IMR-90 (cell line): Measurements from ENCODE around the gene FAM162A. TPM values are rescaled to one million over a fixed set of nuclear protein-coding genes. Genes with fewer than 3 reads are reported as not detected.

Source experiments
- ATAC-seq: fragments of 200-7000 bp; cut with Tn5 transposase; 2 replicates; pipeline ENCODE4 v1.9.1; 2020; ENCODE audit warnings: low read depth, mild to moderate bottlenecking, moderate library complexity
- BruUV-seq: library from RNA; stranded (reverse); fragments of 400-500 nt; replicated peaks from 2 replicates; lab custom pipeline; 2021; lab: Mats Ljungman, UMichigan
- CTCF ChIA-PET: fragments of 300-600 bp; formaldehyde crosslinking; extraction: SDS; loops from one replicate; lab custom pipeline; 2021; ENCODE audit warnings: antibody characterized with exemption; lab: Yijun Ruan, JAX
- POLR2A ChIA-PET: fragments of 300-600 bp; sonication (Branson Sonifier 250); formaldehyde crosslinking; loops from one replicate; lab custom pipeline; 2022; ENCODE audit warnings: antibody characterized with exemption; ENCODE audit not compliant: unreplicated experiment; lab: Charles Lee
- DNase-seq: peaks from one replicate; pipeline ENCODE4 v3.0.0; 2013
- H2AFZ ChIP-seq: replicated peaks from 2 replicates; pipeline ENCODE3; 2013; ENCODE audit warnings: low read length, mild to moderate bottlenecking; ENCODE audit not compliant: poor library complexity
- H2AK5ac ChIP-seq: 2 replicates; pipeline ENCODE4 v1.6.1; 2013; ENCODE audit warnings: low read depth, low read length, inconsistent platforms
- H2AK9ac ChIP-seq: replicated peaks from 2 replicates; pipeline ENCODE3; 2013; ENCODE audit warnings: mild to moderate bottlenecking, low read depth, low read length, moderate library complexity; ENCODE audit not compliant: poor library complexity
- H2BK120ac ChIP-seq: 2 replicates; pipeline ENCODE4 v1.6.1; 2013; ENCODE audit warnings: low read depth, low read length, inconsistent platforms
- H2BK15ac ChIP-seq: 3 replicates; pipeline ENCODE4 v1.6.1; 2013; ENCODE audit warnings: low read depth, low read length, inconsistent platforms
- H2BK20ac ChIP-seq: 2 replicates; pipeline ENCODE4 v1.6.1; 2013; ENCODE audit warnings: low read depth, mild to moderate bottlenecking, inconsistent platforms, low read length, moderate library complexity
- H2BK5ac ChIP-seq: 2 replicates; pipeline ENCODE4 v1.6.1; 2013; ENCODE audit warnings: mild to moderate bottlenecking, low read depth, low read length, inconsistent platforms; ENCODE audit not compliant: poor library complexity, severe bottlenecking
- H3K14ac ChIP-seq: replicated peaks from 2 replicates; pipeline ENCODE4 v1.6.1; 2013; ENCODE audit warnings: low read depth, low read length, inconsistent platforms
- H3K18ac ChIP-seq: 2 replicates; pipeline ENCODE4 v1.6.1; 2013; ENCODE audit warnings: low read depth, low read length, control low read depth
- H3K23ac ChIP-seq: 2 replicates; pipeline ENCODE4 v1.6.1; 2013; ENCODE audit warnings: low read depth, low read length, inconsistent platforms
- H3K27ac ChIP-seq: 2 replicates; pipeline ENCODE4 v1.5.1; 2013; ENCODE audit warnings: mild to moderate bottlenecking, control low read depth, low read length; ENCODE audit not compliant: insufficient read depth
- H3K27me3 ChIP-seq: 2 replicates; pipeline ENCODE4 v1.6.1; 2013; ENCODE audit warnings: low read length; ENCODE audit not compliant: control insufficient read depth, insufficient read depth
- H3K36me3 ChIP-seq: 2 replicates; pipeline ENCODE4 v1.6.1; 2013; ENCODE audit warnings: low read length, mixed read lengths; ENCODE audit not compliant: control insufficient read depth, insufficient read depth
- H3K4ac ChIP-seq: 2 replicates; pipeline ENCODE4 v1.6.1; 2013; ENCODE audit warnings: low read depth, low read length, inconsistent platforms
- H3K4me1 ChIP-seq: 2 replicates; pipeline ENCODE4 v1.6.1; 2013; ENCODE audit warnings: low read length, mixed read lengths; ENCODE audit not compliant: control insufficient read depth, insufficient read depth
- H3K4me2 ChIP-seq: 2 replicates; pipeline ENCODE4 v1.6.1; 2013; ENCODE audit warnings: low read depth, mild to moderate bottlenecking, control low read depth, low read length, moderate library complexity
- H3K4me3 ChIP-seq: 2 replicates; pipeline ENCODE4 v1.5.1; 2013; ENCODE audit warnings: low read depth, mild to moderate bottlenecking, control low read depth, low read length, moderate library complexity; ENCODE audit not compliant: insufficient read depth
- H3K56ac ChIP-seq: 2 replicates; pipeline ENCODE4 v1.6.1; 2013; ENCODE audit warnings: low read length, inconsistent platforms; ENCODE audit not compliant: insufficient read depth; ENCODE audit errors: extremely low read depth
- H3K79me1 ChIP-seq, 2 experiments: 2 replicates each; pipeline ENCODE4 v1.6.1; 2013; ENCODE audit warnings: low read length in 2 of 2, inconsistent platforms in 1 of 2, low read depth in 1 of 2
- H3K9ac ChIP-seq: 2 replicates; pipeline ENCODE4 v1.6.1; 2013; ENCODE audit warnings: low read depth, low read length, control low read depth
- H3K9me1 ChIP-seq: 2 replicates; pipeline ENCODE4 v1.6.1; 2013; ENCODE audit warnings: low read length, inconsistent platforms; ENCODE audit not compliant: insufficient read depth
- H3K9me3 ChIP-seq: 2 replicates; pipeline ENCODE4 v1.6.1; 2013; ENCODE audit warnings: low read length; ENCODE audit not compliant: control insufficient read depth, insufficient read depth
- H4K20me1 ChIP-seq: 2 replicates; pipeline ENCODE4 v1.6.1; 2013; ENCODE audit warnings: low read length, inconsistent platforms; ENCODE audit not compliant: insufficient read depth
- H4K5ac ChIP-seq: 2 replicates; pipeline ENCODE4 v1.6.1; 2013; ENCODE audit warnings: mild to moderate bottlenecking, low read depth, low read length, control low read depth
- H4K8ac ChIP-seq, 2 experiments: 2 replicates each; pipeline ENCODE4 v1.6.1; 2013; ENCODE audit warnings: low read depth in 2 of 2, low read length in 2 of 2, control low read depth in 1 of 2, inconsistent platforms in 1 of 2
- H4K91ac ChIP-seq: 2 replicates; pipeline ENCODE4 v1.6.1; 2013; ENCODE audit warnings: low read depth, low read length, inconsistent platforms; ENCODE audit not compliant: insufficient read depth
- BHLHE40 ChIP-seq: fragments of 150-350 bp; IDR thresholded peaks from 2 replicates; pipeline ENCODE4 v1.6.1; 2016; ENCODE audit warnings: mild to moderate bottlenecking, low read depth, low read length
- CEBPB ChIP-seq: IDR thresholded peaks from 2 replicates; pipeline ENCODE4 v1.6.1; 2012; ENCODE audit warnings: low read depth, low read length, improper control_type of control experiment
- MAFK ChIP-seq: IDR thresholded peaks from 2 replicates; pipeline ENCODE4 v1.6.1; 2012; ENCODE audit warnings: low read depth, low read length, improper control_type of control experiment
- MAZ ChIP-seq: IDR thresholded peaks from 2 replicates; pipeline ENCODE4 v1.6.1; 2012; ENCODE audit warnings: low read depth, mild to moderate bottlenecking, low read length, improper control_type of control experiment, moderate library complexity, borderline replicate concordance
- RAD21 ChIP-seq: IDR thresholded peaks from 2 replicates; pipeline ENCODE4 v1.6.1; 2012; ENCODE audit warnings: low read length, improper control_type of control experiment
- RCOR1 ChIP-seq: IDR thresholded peaks from 2 replicates; pipeline ENCODE4 v1.6.1; 2012; ENCODE audit warnings: mild to moderate bottlenecking, low read length, improper control_type of control experiment; ENCODE audit not compliant: insufficient replicate concordance
- RFX5 ChIP-seq: IDR thresholded peaks from 2 replicates; pipeline ENCODE4 v1.8.0; 2012; ENCODE audit warnings: low read depth, mild to moderate bottlenecking, low read length, moderate library complexity
- SMC3 ChIP-seq: fragments of 150-350 bp; IDR thresholded peaks from 2 replicates; pipeline ENCODE4 v1.6.1; 2016; ENCODE audit warnings: low read depth, mild to moderate bottlenecking, antibody characterized with exemption, low read length, moderate library complexity
- WGBS, 2 experiments: methylation state at CpG; one replicate each; pipeline versions ENCODE4 v1.1.5 to v1.1.7; 2013; ENCODE audit warnings: missing lambda C conversion rate in 2 of 2; ENCODE audit not compliant: insufficient read length in 1 of 2; ENCODE audit errors: extremely low coverage in 2 of 2; 5-methylcytosine and 5-hydroxymethylcytosine counted together
- dilution Hi-C: fragments of 300-500 bp; cut with HindIII; formaldehyde crosslinking; loops from one replicate; pipeline ENCODE4 v1.14.3; 2018; ENCODE audit warnings: low sequenced_read_pairs; ENCODE audit not compliant: unreplicated experiment
- in situ Hi-C: fragments of 300-500 bp; cut with MboI; formaldehyde crosslinking; loops from 3 replicates; pipeline ENCODE4 v1.14.3; 2019; ENCODE audit warnings: low sequenced_read_pairs, inconsistent platforms, mixed read lengths
- intact Hi-C: fragments of 100-400 bp; cut with micrococcal nuclease; formaldehyde crosslinking; loops from 2 replicates; pipeline ENCODE4 v1.10.0; 2022
- polyA plus RNA-seq, 3 experiments: library from polyadenylated mRNA; depleted of rRNA; stranded (reverse); fragments of >200 nt; gene quantifications; 2 replicates each; pipeline ENCODE4 v1.2.3, GENCODE V29; 2012; ENCODE audit warnings: low replicate concordance in 1 of 3
- total RNA-seq: library from RNA; depleted of rRNA; stranded (reverse); fragments of >200 nt; gene quantifications from 2 replicates; pipeline ENCODE4 v1.2.3, GENCODE V29; 2012
- TF ChIP-seq, protein P1 (sequence below): fragments of 150-350 bp; IDR thresholded peaks from 2 replicates; pipeline ENCODE4 v1.6.1; 2016; ENCODE audit warnings: low read depth, mild to moderate bottlenecking, low read length, moderate library complexity, borderline replicate concordance
- TF ChIP-seq, protein P2 (sequence below): conservative IDR thresholded peaks from 2 replicates; pipeline ENCODE4 v1.5.1; 2012; ENCODE audit warnings: mild to moderate bottlenecking, low read depth, low read length, improper control_type of control experiment
- TF ChIP-seq, protein P3 (sequence below): fragments of 150-350 bp; IDR thresholded peaks from 2 replicates; pipeline ENCODE4 v1.6.1; 2017; ENCODE audit warnings: mild to moderate bottlenecking, antibody characterized with exemption, low read length, low read depth

Gene FAM162A
- total and polyA plus RNA-seq, 2 of the 4 experiments (the other 2 are of a cell fraction): 33.9 to 66.8 TPM

DNA sequence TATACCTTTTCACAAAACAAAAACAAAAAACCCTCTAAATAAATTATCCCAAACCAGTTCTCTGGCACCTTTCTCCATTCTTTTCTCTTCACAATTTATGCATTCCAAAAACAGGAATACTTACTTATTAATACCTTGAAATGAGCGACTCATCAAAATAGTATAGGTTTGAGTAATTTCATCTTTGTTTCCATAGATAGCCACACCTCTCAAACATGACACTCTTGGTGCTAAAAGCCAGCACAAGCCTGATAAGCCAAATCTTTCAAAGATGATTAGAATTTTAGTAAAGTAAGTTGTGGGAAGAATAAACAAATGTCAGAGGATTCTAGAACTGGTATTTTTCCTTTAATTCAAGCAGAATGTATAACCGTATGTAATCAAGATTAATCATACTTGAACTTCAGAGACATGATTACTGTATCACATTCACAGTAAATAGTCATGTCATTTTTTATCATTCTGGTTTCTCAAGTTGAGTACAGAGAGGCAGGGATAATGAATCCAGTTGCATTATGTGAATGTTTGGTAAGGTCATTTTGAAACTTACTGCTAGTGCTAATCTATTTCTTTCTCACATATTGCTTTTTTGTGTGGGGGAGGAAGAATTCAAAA, 44.0 kb downstream of the FAM162A start:
- ATAC-seq: no peak
- no peaks in the 10 kb centered on the region for H3K9me1 ChIP-seq
- no peak overlapping the region for H2AK5ac ChIP-seq
- intact Hi-C loops: no loop called here
- H2BK15ac ChIP-seq: no peak overlapping the region
- no peak overlapping the region for H4K91ac ChIP-seq
- CTCF ChIA-PET: interaction anchor here (0.7 kb wide), 1 partner anchor 15 kb away, joined by 3 read pairs; no protein-coding TSS in a partner anchor
- H3K4ac ChIP-seq: no peak overlapping the region
- no peak overlapping the region for H3K18ac ChIP-seq
- peaks cover 25% of the 10 kb centered on the region for H3K36me3 ChIP-seq
- no peak overlapping the region for H2BK20ac ChIP-seq
- H3K23ac ChIP-seq: no peak overlapping the region
- TF ChIP-seq, protein P1, sequence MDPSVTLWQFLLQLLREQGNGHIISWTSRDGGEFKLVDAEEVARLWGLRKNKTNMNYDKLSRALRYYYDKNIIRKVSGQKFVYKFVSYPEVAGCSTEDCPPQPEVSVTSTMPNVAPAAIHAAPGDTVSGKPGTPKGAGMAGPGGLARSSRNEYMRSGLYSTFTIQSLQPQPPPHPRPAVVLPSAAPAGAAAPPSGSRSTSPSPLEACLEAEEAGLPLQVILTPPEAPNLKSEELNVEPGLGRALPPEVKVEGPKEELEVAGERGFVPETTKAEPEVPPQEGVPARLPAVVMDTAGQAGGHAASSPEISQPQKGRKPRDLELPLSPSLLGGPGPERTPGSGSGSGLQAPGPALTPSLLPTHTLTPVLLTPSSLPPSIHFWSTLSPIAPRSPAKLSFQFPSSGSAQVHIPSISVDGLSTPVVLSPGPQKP: no peak
- no peak for TF ChIP-seq MAFK
- TF ChIP-seq MAZ: no peak
- TF ChIP-seq SMC3: no peak
- TF ChIP-seq RFX5: no peak
- TF ChIP-seq RCOR1: no peak
- TF ChIP-seq, protein P2, sequence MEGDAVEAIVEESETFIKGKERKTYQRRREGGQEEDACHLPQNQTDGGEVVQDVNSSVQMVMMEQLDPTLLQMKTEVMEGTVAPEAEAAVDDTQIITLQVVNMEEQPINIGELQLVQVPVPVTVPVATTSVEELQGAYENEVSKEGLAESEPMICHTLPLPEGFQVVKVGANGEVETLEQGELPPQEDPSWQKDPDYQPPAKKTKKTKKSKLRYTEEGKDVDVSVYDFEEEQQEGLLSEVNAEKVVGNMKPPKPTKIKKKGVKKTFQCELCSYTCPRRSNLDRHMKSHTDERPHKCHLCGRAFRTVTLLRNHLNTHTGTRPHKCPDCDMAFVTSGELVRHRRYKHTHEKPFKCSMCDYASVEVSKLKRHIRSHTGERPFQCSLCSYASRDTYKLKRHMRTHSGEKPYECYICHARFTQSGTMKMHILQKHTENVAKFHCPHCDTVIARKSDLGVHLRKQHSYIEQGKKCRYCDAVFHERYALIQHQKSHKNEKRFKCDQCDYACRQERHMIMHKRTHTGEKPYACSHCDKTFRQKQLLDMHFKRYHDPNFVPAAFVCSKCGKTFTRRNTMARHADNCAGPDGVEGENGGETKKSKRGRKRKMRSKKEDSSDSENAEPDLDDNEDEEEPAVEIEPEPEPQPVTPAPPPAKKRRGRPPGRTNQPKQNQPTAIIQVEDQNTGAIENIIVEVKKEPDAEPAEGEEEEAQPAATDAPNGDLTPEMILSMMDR: no peak
- no peak for TF ChIP-seq RAD21
- TF ChIP-seq, protein P3, sequence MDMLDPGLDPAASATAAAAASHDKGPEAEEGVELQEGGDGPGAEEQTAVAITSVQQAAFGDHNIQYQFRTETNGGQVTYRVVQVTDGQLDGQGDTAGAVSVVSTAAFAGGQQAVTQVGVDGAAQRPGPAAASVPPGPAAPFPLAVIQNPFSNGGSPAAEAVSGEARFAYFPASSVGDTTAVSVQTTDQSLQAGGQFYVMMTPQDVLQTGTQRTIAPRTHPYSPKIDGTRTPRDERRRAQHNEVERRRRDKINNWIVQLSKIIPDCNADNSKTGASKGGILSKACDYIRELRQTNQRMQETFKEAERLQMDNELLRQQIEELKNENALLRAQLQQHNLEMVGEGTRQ: no peak
- TF ChIP-seq CEBPB: no peak
- no peak for TF ChIP-seq BHLHE40
- H4K20me1 ChIP-seq: no peaks in the 10 kb centered on the region
- no peak overlapping the region for H3K4me3 ChIP-seq
- no peak for DNase-seq
- no peak overlapping the region for H3K14ac ChIP-seq
- no peak overlapping the region for H2BK5ac ChIP-seq
- H3K56ac ChIP-seq: no peak overlapping the region
- no peak overlapping the region for H3K27ac ChIP-seq
- no peak overlapping the region for H4K8ac ChIP-seq
- dilution Hi-C loops: no loop called here
- no peak overlapping the region for H2AK9ac ChIP-seq
- in situ Hi-C loops: no loop called here
- BruUV-seq: no TSS peak
- no peak overlapping the region for H2BK120ac ChIP-seq
- H3K9me3 ChIP-seq: no peaks in the 10 kb centered on the region
- POLR2A ChIA-PET: no interaction called here
- no peaks in the 10 kb centered on the region for H3K4me1 ChIP-seq
- H3K27me3 ChIP-seq: no peaks in the 10 kb centered on the region
- no CpG with 5 or more reads among the region's 2 CpGs for WGBS, 2 experiments
- H2AFZ ChIP-seq: no peak overlapping the region
- H4K5ac ChIP-seq: no peak overlapping the region
- no peak overlapping the region for H3K4me2 ChIP-seq
- H3K9ac ChIP-seq: no peak overlapping the region
- H3K79me1 ChIP-seq: peaks cover 5 to 11% of the 10 kb centered on the region in 2 experiments; a peak in 2 of 4 replicates
